GM23248 (cell line): ENCODE results near the gene GSAP. TPM values are rescaled to one million over a fixed set of nuclear protein-coding genes. Genes with fewer than 3 reads are reported as not detected.
A peak's percentile ranks its signal among the peaks of the same experiment; 100 is the strongest.

Experiments
- DNase-seq: peaks from one replicate; pipeline ENCODE4 v3.0.0-alpha.2; 2015
- H2AFZ ChIP-seq: fragments of 200-600 bp; sonication (generic); 2 replicates; pipeline ENCODE4 v1.6.1; 2016; ENCODE audit warnings: antibody characterized with exemption
- H3F3A ChIP-seq: fragments of 200-600 bp; sonication (generic); 2 replicates; pipeline ENCODE4 v1.6.1; 2016; ENCODE audit warnings: mild to moderate bottlenecking, antibody characterized with exemption, mixed run types; ENCODE audit not compliant: insufficient read depth
- H3K27ac ChIP-seq: fragments of 200-600 bp; sonication (generic); 2 replicates; pipeline ENCODE4 v1.5.1; 2016; ENCODE audit warnings: mild to moderate bottlenecking
- H3K27me3 ChIP-seq: fragments of 200-600 bp; sonication (generic); replicated peaks from 2 replicates; pipeline ENCODE4 v1.6.1; 2016; ENCODE audit warnings: mild to moderate bottlenecking; ENCODE audit not compliant: insufficient read depth
- H3K36me3 ChIP-seq: fragments of 200-600 bp; sonication (generic); 2 replicates; pipeline ENCODE4 v1.6.1; 2016; ENCODE audit warnings: low read depth, mild to moderate bottlenecking
- H3K4me1 ChIP-seq: fragments of 200-600 bp; sonication (generic); 2 replicates; pipeline ENCODE4 v1.6.1; 2016; ENCODE audit warnings: mild to moderate bottlenecking; ENCODE audit not compliant: insufficient read depth
- H3K4me2 ChIP-seq: fragments of 200-600 bp; sonication (generic); one replicate; pipeline ENCODE4 v1.6.1; 2016; ENCODE audit warnings: mild to moderate bottlenecking; ENCODE audit not compliant: unreplicated experiment
- H3K4me3 ChIP-seq: fragments of 200-600 bp; sonication (generic); 2 replicates; pipeline ENCODE4 v1.5.1; 2016; ENCODE audit warnings: mild to moderate bottlenecking
- H3K79me2 ChIP-seq: fragments of 200-600 bp; sonication (generic); 2 replicates; pipeline ENCODE4 v1.6.1; 2016; ENCODE audit warnings: mild to moderate bottlenecking; ENCODE audit not compliant: insufficient read depth
- H3K9ac ChIP-seq: fragments of 200-600 bp; sonication (generic); 2 replicates; pipeline ENCODE4 v1.6.1; 2016; ENCODE audit warnings: mild to moderate bottlenecking
- H3K9me2 ChIP-seq: fragments of 200-600 bp; sonication (generic); 2 replicates; pipeline ENCODE4 v1.6.1; 2016; ENCODE audit warnings: mixed run types, mild to moderate bottlenecking, moderate library complexity; ENCODE audit not compliant: insufficient read depth
- H3K9me3 ChIP-seq: fragments of 200-600 bp; sonication (generic); one replicate; pipeline ENCODE4 v1.6.1; 2017; ENCODE audit warnings: low read depth
- H4K20me1 ChIP-seq: fragments of 200-600 bp; sonication (generic); 2 replicates; pipeline ENCODE4 v1.6.0; 2016; ENCODE audit not compliant: insufficient read depth
- EZH2 ChIP-seq: fragments of 200-600 bp; sonication (generic); IDR thresholded peaks from 2 replicates; pipeline ENCODE4 v1.6.1; 2018; ENCODE audit warnings: antibody characterized with exemption, mild to moderate bottlenecking; ENCODE audit not compliant: insufficient read depth, poor library complexity, severe bottlenecking
- EZH2phosphoT487 ChIP-seq: fragments of 200-600 bp; sonication (generic); IDR thresholded peaks from 2 replicates; pipeline ENCODE4 v1.6.1; 2018; ENCODE audit warnings: antibody characterized with exemption, moderate library complexity, mild to moderate bottlenecking, low read depth; ENCODE audit not compliant: insufficient read depth
- WGBS, 2 experiments: methylation state at CpG; one replicate each; pipeline ENCODE4 v1.1.6; 2015 to 2017; ENCODE audit warnings: low lambda C conversion rate in 2 of 2, low coverage in 1 of 2; ENCODE audit errors: missing lambda C conversion rate in 2 of 2; 5-methylcytosine and 5-hydroxymethylcytosine counted together
- in situ Hi-C: fragments of 300-500 bp; cut with MboI; formaldehyde crosslinking; loops from 2 replicates; pipeline ENCODE4 v1.15.0; 2020
- polyA plus RNA-seq: library from polyadenylated mRNA; unstranded; fragments of >200 nt; fragmentation: Nextera tagmentation; extraction: Ambion mirVana; gene quantifications from 2 replicates; pipeline ENCODE4 v1.2.1, GENCODE V29; 2016
- total RNA-seq: library from RNA; depleted of rRNA; stranded (reverse); fragments of >200 nt; shearing (Covaris generic); gene quantifications from 2 replicates; pipeline ENCODE4 v1.2.3, GENCODE V29; 2014

GSAP gene
- total and polyA plus RNA-seq, 2 experiments from 2014 or later: 4.2 to 4.3 TPM

GRCh38 chr7:77327932-77328628, 88.1 kb downstream of the GSAP start:
- no peaks in the 10 kb centered on the region for H3K79me2 ChIP-seq
- H4K20me1 ChIP-seq: no peaks in the 10 kb centered on the region
- H3K9ac ChIP-seq: peak overlapping the region; percentile 49
- no peaks in the 10 kb centered on the region for H3K27me3 ChIP-seq
- peak; percentile 40 for DNase-seq
- peak overlapping the region; percentile 63 for H3K4me2 ChIP-seq
- peak overlapping the region; percentile 24; the same call in 1 of the 2 replicates for H3K27ac ChIP-seq
- in situ Hi-C loops: no loop called here
- peaks cover 56% of the 10 kb centered on the region for H3K4me1 ChIP-seq
- TF ChIP-seq EZH2phosphoT487 (no peak), EZH2 (no peak)
- no peaks in the 10 kb centered on the region for H3K9me2 ChIP-seq
- no peak overlapping the region; the same call in 1 of the 2 replicates for H3K4me3 ChIP-seq
- WGBS, 2 experiments: 8 to 13% methylated on average over 6 of the region's 6 CpGs
- H3K9me3 ChIP-seq: no peaks in the 10 kb centered on the region
- peak overlapping the region; percentile 17 for H2AFZ ChIP-seq
- no peaks in the 10 kb centered on the region for H3K36me3 ChIP-seq
- H3F3A ChIP-seq: peaks cover 25% of the 10 kb centered on the region

GRCh38 chr7:77327067-77327931, 88.8 kb downstream of the GSAP start:
- peak; percentile 89 for DNase-seq
- Histone ChIP-seq H3K79me2 (no peaks in the 10 kb centered on the region), H3K36me3 (no peaks in the 10 kb centered on the region), H3K9me2 (no peaks in the 10 kb centered on the region), H3K27ac (peak overlapping the region; percentile 32), H3K9me3 (no peaks in the 10 kb centered on the region), H3K27me3 (no peaks in the 10 kb centered on the region), H3K4me1 (peaks cover 56% of the 10 kb centered on the region), H4K20me1 (no peaks in the 10 kb centered on the region), H3K4me2 (peak overlapping the region; percentile 39), H3K4me3 (no peak overlapping the region), H2AFZ (no peak overlapping the region), H3F3A (peaks cover 25% of the 10 kb centered on the region), H3K9ac (peak overlapping the region; percentile 31; the same call in 1 of the 2 replicates)
- WGBS, 2 experiments: 23 to 29% methylated on average over 12 of the region's 12 CpGs
- TF ChIP-seq EZH2 (no peak), EZH2phosphoT487 (no peak)
- in situ Hi-C loops: no loop called here

- Histone ChIP-seq H3K36me3 (no peaks in the 10 kb centered on the region), H4K20me1 (no peaks in the 10 kb centered on the region), H3K4me3 (no peak overlapping the region), H3K4me1 (peaks cover 45% of the 10 kb centered on the region), H3K9me3 (no peaks in the 10 kb centered on the region), H3F3A (peaks cover 25% of the 10 kb centered on the region), H3K27ac (no peak overlapping the region), H3K9me2 (no peaks in the 10 kb centered on the region), H3K9ac (no peak overlapping the region), H3K79me2 (no peaks in the 10 kb centered on the region), H3K4me2 (no peak overlapping the region), H3K27me3 (no peaks in the 10 kb centered on the region), H2AFZ (no peak overlapping the region)
- DNase-seq: peak; percentile 49
- in situ Hi-C loops: no loop called here
- TF ChIP-seq EZH2phosphoT487 (no peak), EZH2 (no peak)
- WGBS, 2 experiments: 71 to 81% methylated on average over 3 of the region's 3 CpGs
Measured at GRCh38 chr7:77326131-77326530, 90.0 kb downstream of the GSAP start.

DNA sequence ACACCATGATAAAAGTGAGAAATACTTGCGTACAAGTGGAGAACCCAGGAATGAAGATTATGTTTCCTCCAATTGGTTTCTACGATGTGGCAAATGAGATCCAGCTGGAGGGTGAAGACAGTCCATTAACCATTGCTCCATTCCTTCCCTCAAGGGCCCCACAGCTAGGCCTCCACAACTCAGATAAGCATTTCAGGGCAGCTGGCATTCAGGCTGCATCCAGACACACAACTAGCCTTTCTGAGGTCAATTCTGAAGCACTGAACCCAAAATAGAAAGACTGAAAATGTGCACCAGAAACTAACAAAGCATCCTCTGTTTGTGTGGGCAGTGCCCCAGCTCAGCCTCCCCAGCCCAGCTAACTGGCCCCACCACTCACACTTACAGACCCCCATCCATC, 94.8 kb downstream of the GSAP start:
- H3K27ac ChIP-seq: no peak overlapping the region
- H3K4me3 ChIP-seq: no peak overlapping the region
- no peaks in the 10 kb centered on the region for H3K36me3 ChIP-seq
- H3K9ac ChIP-seq: no peak overlapping the region
- no peak overlapping the region for H3K4me2 ChIP-seq
- H3K9me2 ChIP-seq: no peaks in the 10 kb centered on the region
- H2AFZ ChIP-seq: no peak overlapping the region
- TF ChIP-seq EZH2: no peak
- no peak for TF ChIP-seq EZH2phosphoT487
- in situ Hi-C loops: no loop called here
- 54 to 59% methylated on average over 2 of the region's 2 CpGs for WGBS, 2 experiments
- DNase-seq: no peak
- H3F3A ChIP-seq: peaks cover 4% of the 10 kb centered on the region; the same call in 1 of the 2 replicates
- H3K79me2 ChIP-seq: no peaks in the 10 kb centered on the region
- H3K9me3 ChIP-seq: no peaks in the 10 kb centered on the region
- H3K27me3 ChIP-seq: no peaks in the 10 kb centered on the region
- no peaks in the 10 kb centered on the region for H4K20me1 ChIP-seq
- H3K4me1 ChIP-seq: peaks cover 7% of the 10 kb centered on the region
